Naive thymus-derived CD4-positive, alpha-beta T cell (primary cell): Measurements from ENCODE around the gene DNAH3. TPM values are rescaled to one million over a fixed set of nuclear protein-coding genes. Genes with fewer than 3 reads are reported as not detected.

Experiments used
- ATAC-seq: fragments of 150-1000 bp; cut with Tn5 transposase; 2 replicates; pipeline ENCODE4 v1.10.0; 2021; ENCODE audit warnings: mild to moderate bottlenecking, moderate library complexity
- CTCF ChIA-PET: fragments of 350-600 bp; sonication (Branson Sonifier 250); formaldehyde crosslinking; loops from one replicate; lab custom pipeline; 2021; ENCODE audit warnings: antibody characterized with exemption; lab: Charles Lee
- POLR2A ChIA-PET: fragments of 350-600 bp; sonication (Branson Sonifier 250); formaldehyde crosslinking; loops from one replicate; lab custom pipeline; 2021; ENCODE audit warnings: antibody characterized with exemption, inconsistent platforms; lab: Charles Lee
- DNase-seq, 9 donors: peaks; one replicate each; pipeline versions ENCODE4 v3.0.0 to v3.0.0-alpha.2; 2020 to 2022; ENCODE audit warnings: mixed read lengths in 1 of 9
- H3K27ac ChIP-seq: one replicate; pipeline ENCODE4 v1.7.0; 2013; ENCODE audit warnings: mild to moderate bottlenecking, low read depth, low read length, moderate library complexity
- H3K27me3 ChIP-seq, 2 donors: one replicate each; pipeline ENCODE4 v1.7.0; 2013; ENCODE audit warnings: low read length in 2 of 2, mild to moderate bottlenecking in 2 of 2, moderate library complexity in 2 of 2; ENCODE audit not compliant: control insufficient read depth in 2 of 2, insufficient read depth in 2 of 2
- H3K36me3 ChIP-seq, 3 experiments: 1 replicate in 2 of 3; 2 replicates in 1 of 3; pipeline ENCODE4 v1.7.0; 2013; ENCODE audit warnings: low read length in 3 of 3, mild to moderate bottlenecking in 3 of 3, moderate library complexity in 1 of 3; ENCODE audit not compliant: insufficient read depth in 3 of 3, control insufficient read depth in 2 of 3
- H3K4me1 ChIP-seq, 2 donors: one replicate each; pipeline ENCODE4 v1.7.0; 2013; ENCODE audit warnings: low read length in 2 of 2, mild to moderate bottlenecking in 2 of 2, moderate library complexity in 1 of 2; ENCODE audit not compliant: control insufficient read depth in 2 of 2, insufficient read depth in 2 of 2
- H3K4me3 ChIP-seq: 2 replicates; pipeline ENCODE4 v1.7.0; 2013; ENCODE audit warnings: mild to moderate bottlenecking, low read length
- H3K9me3 ChIP-seq, 3 experiments: 1 replicate in 2 of 3; 2 replicates in 1 of 3; pipeline ENCODE4 v1.7.0; 2013; ENCODE audit warnings: low read length in 3 of 3; ENCODE audit not compliant: control insufficient read depth in 2 of 3
- H3K27ac Mint-ChIP-seq, 9 donors: one replicate each; pipeline ENCODE4 v1.8.0; 2020 to 2022; ENCODE audit warnings: mixed read lengths in 9 of 9, mild to moderate bottlenecking in 8 of 9, moderate library complexity in 5 of 9, inconsistent platforms in 2 of 9
- H3K27me3 Mint-ChIP-seq, 5 donors: one replicate each; pipeline ENCODE4 v1.8.0; 2021 to 2022; ENCODE audit warnings: mixed read lengths in 5 of 5, mild to moderate bottlenecking in 1 of 5
- H3K36me3 Mint-ChIP-seq, 5 donors: one replicate each; pipeline ENCODE4 v1.8.0; 2020 to 2022; ENCODE audit warnings: mixed read lengths in 5 of 5, mild to moderate bottlenecking in 3 of 5, inconsistent platforms in 1 of 5
- H3K4me1 Mint-ChIP-seq, 7 donors: one replicate each; pipeline ENCODE4 v1.8.0; 2020 to 2022; ENCODE audit warnings: mixed read lengths in 7 of 7, mild to moderate bottlenecking in 3 of 7, inconsistent platforms in 1 of 7
- H3K4me3 Mint-ChIP-seq, 10 donors: one replicate each; pipeline ENCODE4 v1.8.0; 2020 to 2022; ENCODE audit warnings: mild to moderate bottlenecking in 10 of 10, mixed read lengths in 10 of 10, moderate library complexity in 6 of 10, inconsistent platforms in 2 of 10
- H3K9me3 Mint-ChIP-seq, 11 donors: one replicate each; pipeline ENCODE4 v1.8.0; 2020 to 2022; ENCODE audit warnings: mixed read lengths in 11 of 11, mild to moderate bottlenecking in 4 of 11, inconsistent platforms in 1 of 11, moderate library complexity in 1 of 11
- intact Hi-C, 2 donors: fragments of 100-400 bp; cut with micrococcal nuclease; formaldehyde crosslinking; loops; one replicate each; pipeline ENCODE4 v1.15.1; 2023
- polyA plus RNA-seq, 2 donors: library from polyadenylated mRNA; unstranded; fragments of 300-500 nt; fragmentation: Illumina TruSeq; gene quantifications; one replicate each; pipeline ENCODE4 v1.2.3, GENCODE V29; 2021
- total RNA-seq, 6 experiments: library from RNA in 5 of 6; stranded (reverse) in 5 of 6; gene quantifications; 1 replicate in 5 of 6; 2 replicates in 1 of 6; pipeline ENCODE4 v1.2.3 and lab custom pipeline; 2021 to 2026

The DNAH3 gene
- total and polyA plus RNA-seq, 7 experiments from 2014 or later: not detected

GRCh38 chr16:20904507-20905081 is 246.1 kb downstream of the DNAH3 start:
- CTCF ChIA-PET: interaction anchor here (1.6 kb wide), 1 partner anchor 58 kb away, joined by 3 read pairs; no protein-coding TSS in a partner anchor
- Mint-ChIP-seq H3K4me1 (peaks cover 39 to 65% (median 54%) of the 10 kb centered on the region in 7 donors), H3K27ac (peak overlapping the region; percentile 73 to 99 (median 81)), H3K36me3 (peaks cover 4 to 40% (median 5%) of the 10 kb centered on the region in 5 donors), H3K4me3 (peak overlapping the region in 8 of 10 donors; percentile 2 to 97 (median 55)), H3K27me3 (no peaks in the 10 kb centered on the region), H3K9me3 (peaks cover 0 to 5% (median 0%) of the 10 kb centered on the region in 11 donors)
- POLR2A ChIA-PET: interaction anchor here (0.5 kb wide), 1 partner anchor 110 kb away, joined by 3 read pairs; no protein-coding TSS in a partner anchor
- intact Hi-C loops: loop anchor here (5.0 to 10.0 kb wide), 7 partner anchors 97 to 1837 kb away; partner anchors contain the start of genes COQ7 (in 1 of the 2), ERI2 (in 1 of the 2), LDAF1 (in 1 of the 2) and REXO5 (in 1 of the 2)
- Histone ChIP-seq H3K4me1 (peaks cover 22 to 23% of the 10 kb centered on the region in 2 donors), H3K27ac (peak overlapping the region; percentile 27), H3K4me3 (no peak overlapping the region), H3K27me3 (no peaks in the 10 kb centered on the region), H3K36me3 (peaks cover 0 to 6% (median 0%) of the 10 kb centered on the region in 3 experiments), H3K9me3 (no peaks in the 10 kb centered on the region)
- ATAC-seq (peak; percentile 40), DNase-seq (peak in 7 of 9 donors; percentile 24 to 61 (median 53))

GRCh38 chr16:20903899-20904506 is 246.6 kb downstream of the DNAH3 start:
- H3K4me1 Mint-ChIP-seq: peaks cover 44 to 67% (median 59%) of the 10 kb centered on the region in 7 donors
- Histone ChIP-seq H3K4me1 (peaks cover 23 to 28% of the 10 kb centered on the region in 2 donors), H3K9me3 (no peaks in the 10 kb centered on the region), H3K27ac (peak overlapping the region; percentile 27), H3K4me3 (no peak overlapping the region), H3K36me3 (peaks cover 0 to 6% (median 0%) of the 10 kb centered on the region in 3 experiments), H3K27me3 (no peaks in the 10 kb centered on the region)
- intact Hi-C loops: loop anchor here (5.0 to 10.0 kb wide), 7 partner anchors 97 to 1837 kb away; partner anchors contain the start of genes COQ7 (in 1 of the 2), ERI2 (in 1 of the 2), LDAF1 (in 1 of the 2) and REXO5 (in 1 of the 2)
- H3K9me3 Mint-ChIP-seq: peaks cover 0 to 5% (median 0%) of the 10 kb centered on the region in 11 donors
- ATAC-seq: no peak
- peaks cover 4 to 40% (median 5%) of the 10 kb centered on the region in 5 donors for H3K36me3 Mint-ChIP-seq
- peak overlapping the region; percentile 73 to 99 (median 81) for H3K27ac Mint-ChIP-seq
- ChIA-PET POLR2A (no interaction called here), CTCF (interaction anchor here (1.6 to 1.7 kb wide), 2 partner anchors 53 to 57 kb away, joined by 3 to 5 read pairs; no protein-coding TSS in a partner anchor)
- DNase-seq: no peak
- H3K4me3 Mint-ChIP-seq: peak overlapping the region in 9 of 10 donors; percentile 18 to 97 (median 54)
- no peaks in the 10 kb centered on the region for H3K27me3 Mint-ChIP-seq

- no peak for DNase-seq
- H3K4me1 ChIP-seq: peaks cover 23 to 29% of the 10 kb centered on the region in 2 donors
- intact Hi-C loops: loop anchor here (5.0 to 10.0 kb wide), 7 partner anchors 96 to 1836 kb away; partner anchors contain the start of genes COQ7 (in 1 of the 2), ERI2 (in 1 of the 2), LDAF1 (in 1 of the 2) and REXO5 (in 1 of the 2)
- H3K36me3 Mint-ChIP-seq: peaks cover 4 to 40% (median 5%) of the 10 kb centered on the region in 5 donors
- no peaks in the 10 kb centered on the region for H3K27me3 ChIP-seq
- peak overlapping the region; percentile 15 for H3K4me3 ChIP-seq
- no peaks in the 10 kb centered on the region for H3K27me3 Mint-ChIP-seq
- no peaks in the 10 kb centered on the region for H3K9me3 ChIP-seq
- H3K36me3 ChIP-seq: peaks cover 0 to 6% (median 0%) of the 10 kb centered on the region in 3 experiments
- H3K4me3 Mint-ChIP-seq: peak overlapping the region in 7 of 10 donors; percentile 32 to 98 (median 65)
- H3K4me1 Mint-ChIP-seq: peaks cover 51 to 70% (median 66%) of the 10 kb centered on the region in 7 donors
- ChIA-PET POLR2A (interaction anchor here (1.2 kb wide), 2 partner anchors 15 to 29 kb away, joined by 3 read pairs; no protein-coding TSS in a partner anchor), CTCF (interaction anchor here (0.9 to 1.7 kb wide), 4 partner anchors 8 to 57 kb away, joined by 3 to 5 read pairs (median 3); no protein-coding TSS in a partner anchor)
- H3K27ac Mint-ChIP-seq: peak overlapping the region; percentile 64 to 99 (median 91)
- peak overlapping the region; percentile 27 for H3K27ac ChIP-seq
- peaks cover 0 to 5% (median 0%) of the 10 kb centered on the region in 11 donors for H3K9me3 Mint-ChIP-seq
- no peak for ATAC-seq
These were observed 247.3 kb downstream of the DNAH3 start for GRCh38 chr16:20903116-20903898.

DNA sequence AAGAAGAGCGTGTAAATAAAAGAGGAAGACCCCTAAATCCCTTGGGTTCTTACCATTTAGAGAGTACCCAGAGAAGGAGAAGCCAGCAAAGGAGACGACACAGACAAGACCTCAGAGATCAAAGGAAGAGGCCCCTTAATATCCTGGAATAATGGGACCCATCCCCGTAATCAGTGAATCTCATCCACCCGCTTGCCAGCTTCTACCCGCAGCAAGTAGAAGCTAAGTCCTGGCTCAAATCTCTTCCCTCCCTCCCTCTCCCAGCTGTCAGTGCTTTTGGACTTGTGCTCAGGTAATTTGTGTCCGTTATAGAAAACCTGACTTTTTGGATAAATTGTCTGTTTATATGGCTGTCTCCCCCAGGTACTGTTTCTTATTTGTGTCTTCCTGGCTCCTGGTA is 248.2 kb downstream of the DNAH3 start:
- no peaks in the 10 kb centered on the region for H3K27me3 ChIP-seq
- DNase-seq (no peak), ATAC-seq (no peak)
- no peak overlapping the region for H3K4me3 ChIP-seq
- Mint-ChIP-seq H3K36me3 (peaks cover 4 to 40% (median 5%) of the 10 kb centered on the region in 5 donors), H3K27ac (peak overlapping the region; percentile 65 to 99 (median 96)), H3K4me1 (peaks cover 54 to 77% (median 73%) of the 10 kb centered on the region in 7 donors), H3K9me3 (peaks cover 0 to 5% (median 0%) of the 10 kb centered on the region in 11 donors), H3K4me3 (peak overlapping the region in 8 of 10 donors; percentile 17 to 98 (median 94)), H3K27me3 (no peaks in the 10 kb centered on the region)
- CTCF ChIA-PET: interaction anchor here (1.0 to 1.7 kb wide), 2 partner anchors 9 to 52 kb away, joined by 3 to 5 read pairs; no protein-coding TSS in a partner anchor
- intact Hi-C loops: loop anchor here (5.0 to 10.0 kb wide), 7 partner anchors 95 to 1835 kb away; partner anchors contain the start of genes COQ7 (in 1 of the 2), ERI2 (in 1 of the 2), LDAF1 (in 1 of the 2) and REXO5 (in 1 of the 2)
- H3K9me3 ChIP-seq: no peaks in the 10 kb centered on the region
- no peak overlapping the region for H3K27ac ChIP-seq
- H3K36me3 ChIP-seq: peaks cover 0 to 6% (median 0%) of the 10 kb centered on the region in 3 experiments
- POLR2A ChIA-PET: interaction anchor here (0.6 to 1.2 kb wide), 3 partner anchors 10 to 28 kb away, joined by 3 read pairs; no protein-coding TSS in a partner anchor
- H3K4me1 ChIP-seq: peaks cover 23 to 29% of the 10 kb centered on the region in 2 donors

DNA sequence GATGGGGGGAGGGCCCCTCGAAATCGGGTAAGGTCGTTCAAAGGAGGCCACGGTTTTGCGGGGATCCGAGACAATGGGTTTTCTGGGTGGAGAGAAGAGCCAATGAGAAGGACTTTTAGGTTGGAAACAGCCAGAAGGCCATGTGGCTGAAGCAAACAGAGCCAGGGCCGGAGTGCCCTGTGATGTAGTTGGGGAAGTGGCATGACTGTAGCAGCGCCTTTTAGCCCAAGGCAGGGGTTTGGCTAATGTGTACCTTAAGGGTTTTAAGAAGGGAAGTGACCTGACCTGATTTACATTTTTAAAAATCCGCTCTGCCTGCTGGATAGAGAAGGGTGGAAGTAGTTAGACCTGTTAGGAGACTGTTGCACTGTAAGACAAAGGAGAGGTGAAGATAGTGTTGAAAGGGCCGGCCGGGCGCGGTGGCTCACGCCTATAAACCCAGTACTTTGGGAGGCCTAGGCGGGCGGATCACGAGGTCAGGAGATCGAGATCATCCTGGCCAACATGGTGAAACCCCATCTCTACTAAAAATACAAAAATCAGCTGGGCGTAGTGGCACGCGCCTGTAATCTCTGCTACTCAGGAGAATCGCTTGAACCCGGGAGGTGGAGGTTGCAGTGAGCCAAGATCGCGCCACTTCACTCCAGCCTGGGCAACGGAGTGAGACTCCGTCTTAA is 249.1 kb downstream of the DNAH3 start:
- H3K4me1 Mint-ChIP-seq: peaks cover 52 to 80% (median 74%) of the 10 kb centered on the region in 7 donors
- Histone ChIP-seq H3K9me3 (no peaks in the 10 kb centered on the region), H3K36me3 (peaks cover 0 to 6% (median 0%) of the 10 kb centered on the region in 3 experiments), H3K27me3 (no peaks in the 10 kb centered on the region), H3K4me1 (peaks cover 23 to 29% of the 10 kb centered on the region in 2 donors), H3K4me3 (peak overlapping the region; percentile 88), H3K27ac (peak overlapping the region; percentile 97)
- DNase-seq (peak in 4 of 9 donors; percentile 15 to 35 (median 22)), ATAC-seq (peak; percentile 18)
- peaks cover 4 to 39% (median 5%) of the 10 kb centered on the region in 5 donors for H3K36me3 Mint-ChIP-seq
- H3K27me3 Mint-ChIP-seq: no peaks in the 10 kb centered on the region
- ChIA-PET CTCF (no interaction called here), POLR2A (interaction anchor here (1.3 kb wide), 1 partner anchor 25 kb away, joined by 3 read pairs; no protein-coding TSS in a partner anchor)
- H3K27ac Mint-ChIP-seq: peak overlapping the region; percentile 94 to 99 (median 97)
- intact Hi-C loops: loop anchor here (2.0 to 10.0 kb wide), 12 partner anchors 17 to 1834 kb away; partner anchors contain the start of genes LDAF1 (in 2 of the 2), COQ7 (in 1 of the 2), ERI2 (in 1 of the 2) and POLR3E (in 1 of the 2)
- peak overlapping the region; percentile 87 to 99 (median 96) for H3K4me3 Mint-ChIP-seq
- H3K9me3 Mint-ChIP-seq: peaks cover 0 to 5% (median 0%) of the 10 kb centered on the region in 11 donors
